ENCODE data around the gene BACH2.
"Not testable (repeated sequence)": the region's sequence is repeated elsewhere in the genome, so short reads cannot be mapped to it uniquely, and the experiment has no call there.

BACH2 gene

DNA sequence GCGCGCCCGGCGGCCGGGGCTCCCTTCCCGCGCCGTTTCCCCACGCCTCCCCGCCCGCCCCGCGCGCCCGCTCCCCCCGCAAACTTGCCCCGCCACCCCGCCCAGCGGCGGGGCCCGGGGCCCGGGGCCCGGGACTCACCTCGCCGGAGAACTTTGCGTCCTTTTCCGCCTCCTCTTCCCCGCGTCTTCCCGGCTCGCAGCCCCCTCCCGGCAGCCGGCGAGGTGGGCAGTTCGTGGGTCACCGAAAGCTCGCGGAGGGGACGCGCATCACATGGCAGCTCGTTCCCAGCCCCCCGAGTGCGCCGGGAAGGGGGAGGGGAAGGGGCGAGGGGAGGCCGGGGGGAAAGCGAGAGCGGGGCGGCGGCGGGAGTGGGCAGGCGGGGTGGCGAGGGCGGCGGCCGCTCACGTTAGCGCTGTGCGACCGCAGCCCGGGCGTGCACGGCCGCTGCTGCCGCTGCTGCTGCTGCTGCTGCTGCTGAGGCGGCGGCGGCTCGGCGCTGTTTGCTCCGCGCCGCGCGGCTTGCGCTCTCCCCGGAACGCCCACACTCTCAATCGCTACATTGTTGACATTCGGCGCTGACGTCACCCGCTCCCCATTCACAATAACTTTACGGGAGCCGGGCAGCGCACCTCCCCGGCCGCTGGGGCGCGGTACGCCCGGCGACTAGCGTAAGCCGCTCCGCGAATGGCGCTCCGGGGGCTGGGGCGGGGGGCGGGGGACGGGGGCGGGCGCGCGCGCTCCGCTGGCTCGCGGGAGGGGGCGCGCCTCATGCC is at the start of gene BACH2:
BACH2 (minus strand) TSS at position 503 of the 774 bp plus-strand sequence. CDS start 287,999 bp downstream, outside the sequence.
- peak; percentile 89 for DNase-seq

DNA sequence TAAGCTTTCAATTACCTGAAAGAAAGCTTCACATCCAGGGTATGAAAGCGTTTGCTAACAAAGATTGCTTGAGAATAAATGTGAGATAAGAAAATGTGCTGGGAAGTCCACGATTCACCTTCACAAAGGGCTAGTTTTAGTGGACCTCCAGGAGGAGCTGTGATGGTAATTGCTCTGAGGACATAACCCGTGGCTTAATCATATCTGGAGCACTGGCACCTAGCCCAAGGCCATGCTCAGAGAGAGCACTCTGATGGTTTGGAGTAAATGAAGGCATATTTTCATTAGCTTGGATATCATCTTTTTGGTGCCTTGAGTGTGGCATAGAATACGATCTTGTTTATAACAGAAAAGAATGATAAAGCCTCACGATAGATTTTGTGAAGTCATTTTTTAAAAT is 46.9 kb upstream of the BACH2 start:
- DNase-seq: no peak

DNA sequence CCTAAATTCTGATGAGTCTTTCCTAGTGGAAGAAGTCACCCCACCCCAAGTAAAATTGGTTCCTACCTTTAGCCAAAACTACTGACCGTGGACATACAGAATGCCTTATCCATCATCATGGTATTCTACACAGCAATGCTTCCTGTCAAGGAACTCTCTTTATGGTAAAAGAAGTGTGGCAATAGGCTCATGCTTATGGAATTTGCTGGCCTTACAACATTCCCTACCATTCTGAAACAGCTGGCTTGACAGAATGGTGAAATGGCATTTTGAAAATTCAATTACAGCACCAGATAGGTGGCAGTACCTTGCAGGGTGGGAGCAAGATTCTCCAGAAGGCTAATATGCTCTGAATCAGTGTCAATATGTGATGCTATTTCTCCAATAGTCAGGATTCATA is 41.8 kb upstream of the BACH2 start:
- no peak for DNase-seq

DNA sequence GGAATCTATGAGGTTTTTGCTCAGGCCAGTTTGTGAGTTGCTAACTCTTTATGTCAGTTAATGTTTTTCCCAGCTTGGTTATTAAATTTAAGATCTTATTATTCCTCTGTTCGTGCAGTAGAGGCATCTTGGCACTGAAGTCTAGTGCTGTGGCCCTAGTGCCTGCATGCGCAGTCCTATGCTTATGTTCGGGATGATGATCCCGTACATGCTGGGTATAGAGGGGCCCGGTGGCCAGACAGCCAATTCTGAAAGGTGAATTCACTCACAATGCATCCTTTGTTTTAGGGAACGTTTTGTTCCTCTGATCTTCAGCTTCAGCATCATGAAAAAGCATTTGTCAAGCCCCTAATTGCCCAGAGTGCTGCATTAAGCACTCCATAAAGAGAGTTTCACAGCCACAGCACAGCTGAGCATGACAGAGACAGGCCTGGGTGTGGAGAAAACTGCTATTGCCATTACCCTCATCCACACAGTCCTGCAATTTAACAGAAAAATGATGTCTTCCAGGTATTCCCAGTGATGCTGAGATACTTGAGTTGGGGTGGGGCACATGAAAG is 39.8 kb upstream of the BACH2 start:
- no peak for DNase-seq

DNA sequence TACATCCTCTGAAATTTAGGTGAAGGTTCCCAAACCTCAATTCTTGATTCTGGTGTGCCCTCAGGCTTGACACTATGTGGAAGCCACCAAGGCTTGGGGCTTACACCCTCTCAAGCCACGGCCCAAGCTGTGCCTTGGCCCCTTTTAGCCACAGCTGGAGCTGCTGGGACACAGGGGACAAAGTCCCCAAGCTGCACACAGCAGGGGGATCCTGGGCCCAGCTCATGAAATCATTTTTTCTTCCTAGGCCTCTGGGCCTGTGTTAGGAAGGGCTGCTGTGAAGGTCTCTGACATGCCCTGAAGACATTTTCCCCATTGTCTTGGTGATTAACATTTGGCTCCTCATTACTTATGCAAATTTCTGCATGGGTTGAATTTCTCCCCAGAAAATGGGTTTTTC is 37.3 kb upstream of the BACH2 start:
- no peak for DNase-seq

DNA sequence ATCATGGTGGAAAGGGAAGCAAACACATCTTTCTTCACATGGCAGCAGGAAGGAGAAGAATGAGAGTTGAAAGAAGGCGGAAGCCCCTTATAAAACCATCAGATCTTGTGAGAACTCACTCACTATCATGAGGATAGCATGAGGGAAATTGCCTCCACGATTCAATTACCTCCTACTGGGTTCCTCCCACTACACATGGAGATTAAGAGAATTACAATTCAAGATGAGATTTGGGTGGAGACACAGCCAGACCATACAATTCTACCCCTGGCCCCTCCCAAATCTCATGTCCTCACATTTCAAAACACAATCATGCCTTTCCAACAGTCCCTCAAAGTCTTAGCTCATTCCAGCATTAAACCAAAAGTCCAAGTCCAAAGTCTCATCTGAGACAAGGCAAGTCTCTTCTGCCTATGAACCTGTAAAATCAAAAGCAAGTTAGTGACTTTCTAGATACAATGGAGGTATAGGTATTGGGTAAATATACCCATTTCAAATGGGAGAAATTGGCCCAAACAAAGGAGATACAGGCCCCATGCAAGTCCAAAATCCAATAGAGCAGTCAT is 36.4 kb upstream of the BACH2 start:
- not testable (repeated sequence) for DNase-seq

DNA sequence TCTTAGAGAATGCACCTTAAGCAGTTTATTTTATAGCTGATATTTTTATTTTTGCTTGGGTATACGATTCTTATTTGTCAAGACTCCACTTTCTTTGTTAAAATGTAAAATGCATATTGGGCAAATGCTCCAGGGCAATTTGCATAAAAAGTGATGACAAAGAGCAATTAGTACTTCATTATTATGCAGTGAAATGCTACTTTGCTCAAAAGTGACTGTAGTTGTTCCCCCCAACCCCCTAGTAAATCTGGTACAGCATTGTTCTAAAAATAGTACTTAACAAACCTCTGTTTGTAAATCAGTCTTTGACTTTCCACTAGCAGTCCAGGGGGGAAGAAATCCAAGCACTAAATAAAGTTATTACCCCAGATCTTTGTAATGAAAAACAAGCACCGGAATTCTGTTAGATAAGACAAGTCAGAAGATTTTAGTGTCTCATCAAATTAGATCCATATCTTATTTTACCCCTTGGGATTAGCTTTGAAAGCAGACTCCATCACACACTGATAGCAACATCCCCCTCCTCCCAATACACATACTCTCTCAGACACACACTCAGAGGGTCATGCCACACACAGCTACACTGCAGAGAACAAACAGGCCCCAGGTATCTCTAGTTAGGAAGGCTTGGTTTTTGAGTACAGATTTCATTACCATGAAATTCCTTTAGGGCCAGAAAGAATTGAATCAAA is 32.9 kb upstream of the BACH2 start:
- no peak for DNase-seq

DNA sequence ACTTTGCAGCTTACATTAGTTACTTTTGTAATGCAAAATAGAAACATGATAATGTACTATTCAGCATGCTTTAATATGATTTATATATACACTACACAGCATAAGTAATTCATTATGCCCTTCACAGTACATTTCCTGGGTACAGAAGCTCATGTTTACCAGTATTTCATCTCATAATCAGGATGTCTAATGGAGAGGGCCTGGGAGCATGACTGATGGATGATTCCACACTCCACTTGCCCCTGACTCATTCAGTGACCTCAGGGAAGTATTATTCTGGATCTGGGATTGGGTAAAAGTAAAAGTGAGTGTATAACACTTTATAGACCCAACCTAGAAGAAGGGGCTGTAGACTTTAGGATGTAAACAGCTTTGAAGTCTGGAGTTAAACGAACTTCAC is 31.4 kb upstream of the BACH2 start:
- no peak for DNase-seq

DNA sequence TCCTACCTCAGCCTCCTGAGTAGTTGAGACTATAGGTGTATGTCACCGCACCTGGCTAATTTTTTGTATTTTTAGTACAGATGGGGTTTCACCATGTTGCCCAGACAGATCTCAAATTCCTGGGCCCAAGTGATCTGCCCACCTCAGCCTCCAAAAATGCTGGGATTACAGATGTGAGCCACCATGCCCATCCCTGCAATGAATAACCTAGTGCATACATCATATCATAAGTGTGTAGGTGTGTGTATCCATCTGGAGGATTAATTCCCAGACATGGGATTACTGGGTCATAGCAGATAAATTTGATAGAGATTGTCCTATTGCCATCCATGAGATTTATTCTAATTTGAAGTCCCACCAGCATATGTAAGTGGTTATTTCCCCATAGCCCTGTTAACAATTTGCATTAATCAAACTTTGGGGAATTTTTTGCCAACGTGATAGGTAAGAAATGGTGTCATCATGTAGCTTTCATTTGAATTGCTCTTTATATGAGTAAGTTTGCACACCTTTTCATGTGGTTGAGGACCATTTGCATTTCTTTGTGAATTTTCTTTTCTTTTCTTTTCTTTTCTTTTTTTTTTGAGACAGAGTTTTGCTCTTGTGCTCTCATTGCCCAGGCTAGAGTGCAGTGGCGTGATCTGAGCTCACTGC is 29.9 kb upstream of the BACH2 start:
- DNase-seq: no peak

DNA sequence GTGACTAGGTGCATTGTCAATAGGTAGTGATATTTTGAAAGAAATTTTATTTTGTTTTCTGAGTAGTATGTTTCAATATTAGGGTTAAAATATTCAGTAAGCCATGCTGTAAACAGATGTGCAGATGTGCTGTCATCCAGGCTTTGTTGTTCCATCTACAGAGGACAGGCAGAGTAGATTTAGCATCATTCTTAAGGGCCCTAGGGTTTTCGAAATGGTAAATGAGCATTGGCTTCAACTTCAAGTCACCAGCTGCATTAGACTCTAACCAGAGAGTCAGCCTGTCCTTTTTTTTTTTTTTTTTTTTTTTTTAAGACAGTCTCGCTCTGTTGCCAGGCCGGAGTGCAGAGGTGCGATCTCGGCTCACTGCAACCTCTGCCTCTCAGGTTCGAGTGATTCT is 27.1 kb upstream of the BACH2 start:
- DNase-seq: no peak

DNA sequence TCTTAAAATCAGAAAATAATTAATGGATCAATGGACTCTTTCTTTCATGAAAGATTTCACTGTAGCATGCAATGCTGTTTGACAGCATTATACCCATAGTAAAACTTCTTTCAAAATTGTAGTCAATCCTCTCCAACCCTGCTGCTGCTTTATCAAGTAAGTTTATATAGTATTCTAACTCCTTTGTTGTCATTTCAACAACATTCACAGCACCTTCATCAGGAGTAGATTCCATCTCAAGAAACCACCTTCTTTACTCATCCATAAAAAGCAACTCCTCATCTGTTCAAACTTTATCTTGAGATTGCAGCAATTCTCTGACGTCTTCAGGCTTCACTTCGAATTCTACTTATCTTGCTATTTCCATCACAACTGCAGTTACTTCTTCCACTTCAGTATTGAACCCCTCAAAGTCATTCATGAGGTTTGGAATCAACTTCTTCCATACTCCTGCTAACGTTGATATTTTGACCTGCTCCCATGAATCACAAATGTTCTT is 26.4 kb upstream of the BACH2 start:
- no peak for DNase-seq

DNA sequence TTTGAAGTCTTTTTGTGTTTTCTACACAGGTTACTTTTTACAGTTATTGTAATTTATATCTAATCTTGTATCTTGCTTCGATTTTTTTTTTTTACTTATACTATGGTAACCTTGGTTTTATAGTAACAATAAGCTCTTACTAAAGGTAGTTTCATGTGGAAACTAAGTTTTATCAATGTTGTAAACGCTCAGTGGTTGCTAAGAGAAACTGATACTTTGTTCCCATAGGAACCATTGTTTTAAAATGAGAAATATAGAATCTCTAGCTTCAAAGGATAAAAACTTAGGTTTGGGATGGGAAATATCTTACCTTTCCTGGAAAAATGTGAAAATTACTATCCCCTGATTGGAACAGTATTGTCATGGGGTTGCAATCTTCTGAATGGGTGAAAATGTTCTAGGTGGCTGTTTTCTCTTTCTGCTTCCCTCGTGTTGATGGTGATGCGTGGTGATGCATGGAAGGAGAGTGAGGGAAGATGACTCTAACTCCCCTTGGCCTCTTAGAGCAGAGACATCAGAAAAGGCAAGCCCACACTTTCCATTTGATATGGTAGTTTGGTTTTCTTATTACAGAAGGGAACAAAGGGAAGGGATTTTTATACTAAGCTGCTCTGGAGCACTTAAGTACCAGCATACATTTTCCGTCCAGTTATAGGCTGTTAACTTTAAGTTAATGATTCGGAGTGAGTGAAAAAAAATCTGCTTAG is 23.5 kb upstream of the BACH2 start:
- DNase-seq: no peak

DNA sequence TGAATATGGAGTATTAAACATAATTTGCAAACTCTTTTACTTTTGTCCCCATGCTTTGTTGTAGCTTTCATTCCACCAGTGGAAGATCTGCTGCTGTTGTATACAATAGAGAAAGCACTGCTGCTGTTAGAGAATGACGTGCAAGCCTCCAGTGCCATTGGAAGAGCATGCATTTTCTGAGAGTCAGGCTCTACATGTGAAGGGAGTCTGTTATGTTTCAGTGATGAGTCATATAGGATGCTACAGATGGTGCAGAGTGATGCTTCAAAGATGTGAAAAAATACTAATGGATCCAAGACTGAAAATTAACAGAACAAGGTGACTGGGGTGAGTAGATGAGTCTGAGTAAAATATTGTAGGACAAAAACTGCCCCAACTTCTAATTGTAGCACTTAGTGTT is 22.4 kb upstream of the BACH2 start:
- no peak for DNase-seq

DNA sequence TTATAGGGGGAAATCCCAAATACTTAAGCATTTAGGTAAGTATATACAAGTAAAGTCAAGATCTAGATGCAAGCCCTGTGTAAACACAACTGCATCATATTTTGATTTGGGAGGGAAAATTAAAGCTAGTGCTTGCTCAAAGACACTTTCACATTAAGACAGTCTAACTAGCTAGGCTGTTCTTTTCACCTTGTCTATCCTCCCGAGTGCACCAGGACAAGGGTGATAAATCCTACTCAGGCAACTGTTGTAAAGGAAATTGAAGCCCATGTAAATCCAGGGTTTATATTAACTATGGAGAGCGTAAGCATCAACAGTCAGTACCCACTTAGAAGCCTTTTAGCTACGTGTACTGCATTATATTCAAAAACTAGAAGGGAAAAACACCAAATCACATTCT is 19.3 kb upstream of the BACH2 start:
- DNase-seq: no peak

DNA sequence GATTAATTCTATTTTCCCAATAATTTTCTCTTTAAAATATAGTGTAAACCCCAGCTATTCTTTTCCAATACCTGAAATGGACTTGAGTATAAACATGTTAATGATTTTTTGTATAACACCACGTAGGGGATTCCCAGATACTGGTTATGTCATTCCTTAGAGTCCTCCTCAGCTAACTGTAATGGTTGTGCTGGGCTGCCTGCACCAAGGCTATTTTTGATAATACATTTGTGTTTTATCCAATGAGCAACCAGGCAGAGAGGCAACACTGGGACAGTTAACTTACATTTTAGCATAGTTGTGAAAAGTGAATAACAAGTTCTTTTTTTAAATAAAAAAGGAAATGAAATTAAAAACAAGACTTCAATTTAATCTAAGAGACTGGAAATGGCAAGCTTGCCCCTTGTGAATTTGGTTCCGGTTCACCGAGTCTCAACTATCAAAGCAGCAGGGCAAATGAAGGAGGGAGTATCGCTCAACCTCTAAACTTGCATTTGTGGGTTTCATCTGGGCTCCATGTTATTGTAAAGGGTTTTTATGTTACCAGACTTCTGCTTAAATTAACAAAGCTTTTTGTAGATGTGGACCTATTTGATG is 18.8 kb upstream of the BACH2 start:
- DNase-seq: no peak

DNA sequence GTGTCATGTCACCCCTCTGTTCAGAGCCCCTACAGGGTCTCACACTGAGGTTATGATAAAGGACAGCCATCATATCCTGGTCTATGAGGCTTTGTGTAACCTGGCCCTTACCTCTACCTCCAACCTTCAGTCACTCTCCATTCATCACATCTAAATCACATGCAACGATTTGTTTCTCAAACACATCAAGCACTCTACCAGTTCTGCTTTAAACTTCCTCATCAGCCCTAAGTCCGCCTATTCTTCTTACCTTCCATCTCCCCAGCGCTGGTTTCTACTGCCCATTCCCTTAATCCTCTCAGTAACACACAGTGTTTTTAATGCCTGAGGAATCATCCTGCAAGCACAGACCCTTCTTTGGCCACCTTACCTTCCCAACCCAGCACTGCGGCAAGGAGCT is 17.9 kb upstream of the BACH2 start:
- no peak for DNase-seq

DNA sequence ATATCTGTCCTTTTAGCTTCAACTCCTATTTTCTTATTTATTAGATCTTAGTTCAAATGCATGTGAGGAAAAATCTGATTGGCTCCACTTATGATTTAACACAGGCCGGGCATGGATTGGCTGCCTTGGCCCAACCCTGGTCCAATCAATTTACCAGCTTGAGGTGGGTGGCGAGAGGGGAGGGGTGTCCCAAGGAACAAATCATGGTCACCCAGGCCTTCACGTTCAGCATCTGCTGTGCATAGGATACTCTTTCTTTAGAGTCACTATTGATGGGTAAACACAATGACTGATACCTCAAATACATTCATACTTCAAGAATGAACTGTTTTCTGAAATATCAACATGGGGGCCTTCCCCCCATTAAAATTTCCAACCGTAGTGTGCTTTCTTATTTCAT is 14.9 kb upstream of the BACH2 start:
- DNase-seq: no peak

DNA sequence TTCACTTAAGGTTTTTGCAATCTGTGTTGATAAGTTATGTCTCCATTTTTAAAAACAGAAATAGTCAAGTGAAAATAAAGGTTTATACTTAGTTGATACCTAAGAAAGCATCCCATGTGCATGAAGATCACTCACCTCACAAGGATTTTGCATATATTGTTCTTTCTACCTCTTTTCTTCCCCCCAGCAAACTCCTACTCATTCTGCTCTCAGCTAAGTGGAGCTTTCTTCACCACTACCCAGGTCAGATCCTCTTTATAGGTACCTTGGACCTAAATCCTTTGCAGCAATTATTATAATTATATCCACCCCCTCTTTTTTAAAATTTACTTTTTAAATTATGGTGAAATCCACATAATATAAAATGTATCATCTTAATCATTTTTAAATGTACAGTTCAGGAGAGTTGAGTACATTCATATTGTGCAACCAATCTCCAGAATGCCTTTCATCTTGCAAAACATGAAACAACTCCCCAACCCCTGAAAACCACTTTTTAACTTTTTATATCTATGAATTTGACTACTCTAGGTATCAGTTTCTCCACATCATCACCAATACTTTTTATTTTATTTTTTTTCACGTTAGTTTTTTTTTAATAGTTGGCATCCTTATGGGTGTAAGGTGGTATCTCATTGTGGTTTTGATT is 9.3 kb upstream of the BACH2 start:
- DNase-seq: no peak

DNA sequence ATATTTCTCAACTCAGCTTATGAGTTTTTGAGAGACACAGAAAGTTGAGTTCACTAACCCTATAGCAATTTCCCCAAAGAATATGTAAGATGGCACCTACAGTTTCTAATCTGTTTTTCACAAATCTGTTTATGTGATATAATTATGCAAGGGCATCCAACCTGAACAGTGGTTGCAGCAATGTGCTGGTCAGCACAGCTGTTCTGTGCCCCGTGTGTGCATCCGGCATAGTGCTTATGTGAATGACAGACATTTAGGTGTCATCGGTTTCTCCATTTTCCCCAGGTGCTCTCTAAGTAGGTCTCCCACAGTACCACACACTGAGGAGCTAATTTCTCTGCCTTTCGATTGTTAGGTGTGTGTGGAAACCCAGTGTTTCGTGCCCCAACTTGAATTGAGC is 7.7 kb upstream of the BACH2 start:
- no peak for DNase-seq

DNA sequence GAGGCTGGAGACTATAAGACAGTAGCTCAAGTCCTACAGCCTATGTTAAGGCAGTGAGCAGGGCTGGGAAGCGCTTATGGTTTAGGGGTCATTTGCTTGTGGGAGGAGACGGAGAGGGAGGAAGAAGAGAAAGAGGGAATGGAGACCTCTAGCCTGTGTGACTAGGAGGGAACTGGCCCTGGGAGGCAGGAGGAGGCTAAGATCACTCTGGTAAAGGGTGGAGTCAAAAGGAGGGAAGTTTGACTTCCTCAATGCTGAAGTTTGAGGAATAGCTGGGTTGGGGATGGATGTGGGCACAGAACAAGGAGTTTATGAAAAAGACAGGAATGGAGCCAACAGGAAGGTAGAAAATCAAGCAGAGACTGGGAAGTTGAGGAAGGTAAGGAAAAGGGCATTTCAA is 6.4 kb upstream of the BACH2 start:
- no peak for DNase-seq

DNA sequence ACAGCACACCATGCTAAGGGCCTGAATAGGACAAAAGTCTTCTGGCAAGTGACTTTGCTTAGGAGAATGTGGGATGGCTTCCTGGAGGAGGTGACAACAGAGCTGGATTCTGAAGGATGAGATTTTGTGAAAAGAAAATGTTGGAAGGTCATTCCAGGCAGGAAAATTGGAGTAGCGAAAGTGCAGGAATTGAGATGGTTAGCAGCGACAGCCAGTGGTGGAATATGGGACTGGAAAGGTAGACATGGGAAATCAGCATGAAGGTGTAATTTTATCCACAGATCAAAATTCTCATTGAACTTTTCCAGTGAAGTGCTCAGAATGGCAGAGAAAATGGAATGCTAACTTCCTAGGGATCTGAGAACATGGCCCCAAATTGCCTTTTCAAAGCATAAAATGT is 5.7 kb upstream of the BACH2 start:
- no peak for DNase-seq

DNA sequence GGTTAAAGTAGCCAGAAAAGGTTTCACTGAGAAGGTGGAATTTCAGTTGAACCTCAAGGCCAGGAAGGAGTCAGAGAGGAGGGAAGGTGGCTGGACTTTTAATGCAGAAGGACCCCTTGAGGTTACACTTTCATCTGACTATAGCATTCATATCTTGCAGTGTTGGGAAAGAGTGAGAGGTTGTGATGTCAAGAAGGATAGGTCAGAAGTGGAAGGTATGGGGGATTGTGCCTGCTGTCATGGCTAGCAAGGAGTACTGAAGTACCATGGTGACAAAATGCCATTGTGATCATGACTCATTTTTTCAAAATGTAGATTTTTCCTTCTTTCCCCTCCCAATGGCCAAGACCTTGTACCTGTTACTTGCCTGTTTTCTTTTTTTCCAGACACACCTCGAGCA is 5.2 kb upstream of the BACH2 start:
- DNase-seq: no peak
